Thyroid gland (tissue), 4 donors: ENCODE measurements around the gene PSPN. TPM values are rescaled to one million over a fixed set of nuclear protein-coding genes. Genes with fewer than 3 reads are reported as not detected.

Experiments used
- DNase-seq, 2 donors: peaks; one replicate each; pipeline ENCODE4 v3.0.0-alpha.2; 2019
- H3K27ac ChIP-seq, 3 donors: fragments of 200-600 bp; sonication (generic); 1 replicate in 2 of 3; 2 replicates in 1 of 3; pipeline ENCODE4 v1.5.1; 2016 to 2019; ENCODE audit warnings: mild to moderate bottlenecking in 1 of 3, moderate library complexity in 1 of 3
- H3K27me3 ChIP-seq: fragments of 200-600 bp; sonication (generic); one replicate; pipeline ENCODE4 v1.5.1; 2019
- H3K36me3 ChIP-seq, 2 donors: fragments of 200-600 bp; sonication (generic); one replicate each; pipeline ENCODE4 v1.5.1; 2016 to 2019
- H3K4me1 ChIP-seq, 2 donors: fragments of 200-600 bp; sonication (generic); one replicate each; pipeline ENCODE4 v1.5.1; 2017 to 2019
- H3K4me3 ChIP-seq, 3 donors: fragments of 200-600 bp; sonication (generic); replicated peaks in 1 of 3; 1 replicate in 2 of 3; 2 replicates in 1 of 3; pipeline ENCODE4 v1.5.1; 2016; ENCODE audit warnings: mild to moderate bottlenecking in 1 of 3
- H3K9me3 ChIP-seq: fragments of 200-600 bp; sonication (generic); one replicate; pipeline ENCODE4 v1.5.1; 2017
- CTCF ChIP-seq, 6 experiments: fragments of 200-600 bp in 3 of 6; fragments of 450-650 bp in 3 of 6; sonication (generic) in 3 of 6; IDR thresholded peaks; one replicate each; pipeline ENCODE4 v1.5.1; 2016 to 2019; ENCODE audit warnings: antibody characterized with exemption in 6 of 6, mild to moderate bottlenecking in 2 of 6, inconsistent platforms in 1 of 6, moderate library complexity in 1 of 6
- POLR2A ChIP-seq, 2 donors: fragments of 450-650 bp; IDR thresholded peaks; one replicate each; pipeline ENCODE4 v1.6.1; 2017; ENCODE audit warnings: antibody characterized with exemption in 2 of 2, mild to moderate bottlenecking in 2 of 2, moderate library complexity in 1 of 2
- WGBS, 2 donors: methylation state at CpG; one replicate each; pipeline ENCODE4 v1.1.5; 2017; 5-methylcytosine and 5-hydroxymethylcytosine counted together
- intact Hi-C: fragments of 100-400 bp; cut with DNase I; formaldehyde crosslinking; loops from one replicate; pipeline ENCODE4 v1.15.1; 2023
- total RNA-seq, 4 donors: library from RNA; depleted of rRNA; stranded (reverse); fragments of >200 nt; gene quantifications; one replicate each; pipeline ENCODE4 v1.2.3, GENCODE V29; 2016

PSPN gene
- total RNA-seq, 4 donors from 2014 or later, result 1.1 to 6.7 (median 2.6) TPM

- no peak overlapping the region for H3K4me3 ChIP-seq
- H3K27me3 ChIP-seq, result no peaks in the 10 kb centered on the region
- H3K27ac ChIP-seq, result no peak overlapping the region
- TF ChIP-seq POLR2A (IDR thresholded peaks at IDR 0.05) (no peak), CTCF (IDR thresholded peaks at IDR 0.05) (no peak)
- intact Hi-C loops, result loop anchor here (10.0 kb wide), 1 partner anchor 47 kb away; the partner anchor contains the start of genes ALKBH7 and PSPN
- WGBS, 2 donors, result 80 to 88% methylated on average over 13 to 17 of the region's 20 CpGs
- no peaks in the 10 kb centered on the region for H3K9me3 ChIP-seq
- DNase-seq, result no peak
- peaks cover 48 to 50% of the 10 kb centered on the region in 2 donors for H3K36me3 ChIP-seq
- peaks cover 12 to 24% of the 10 kb centered on the region in 2 donors for H3K4me1 ChIP-seq
These were observed 45.6 kb upstream of the PSPN start for GRCh38 chr19:6421075-6422014.

DNA sequence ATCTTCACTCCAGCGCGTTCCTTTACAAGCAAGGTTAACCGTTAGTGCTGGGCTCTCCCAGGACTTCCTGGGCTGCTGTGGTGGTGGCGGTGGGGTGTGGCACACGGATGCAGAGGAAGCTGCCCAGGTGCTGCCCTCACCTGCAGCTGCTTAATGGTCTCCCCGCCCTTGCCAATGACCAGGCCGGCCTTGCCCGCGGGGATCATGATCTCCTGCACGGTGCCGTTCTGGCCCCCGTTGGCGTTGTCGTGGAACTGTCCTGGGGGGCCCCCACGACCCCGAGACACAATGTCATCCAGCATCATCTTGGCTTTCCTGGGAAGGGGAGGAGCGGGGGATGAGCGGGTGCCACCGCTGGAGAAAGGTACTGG lies 42.8 kb upstream of the PSPN start:
- H3K27ac ChIP-seq, result no peak overlapping the region
- DNase-seq, result no peak
- peaks cover 71 to 76% of the 10 kb centered on the region in 2 donors for H3K36me3 ChIP-seq
- no peaks in the 10 kb centered on the region for H3K27me3 ChIP-seq
- intact Hi-C loops, result no loop called here
- no peak overlapping the region for H3K4me3 ChIP-seq
- TF ChIP-seq CTCF (IDR thresholded peaks at IDR 0.05) (no peak), POLR2A (IDR thresholded peaks at IDR 0.05) (no peak)
- no peaks in the 10 kb centered on the region for H3K9me3 ChIP-seq
- WGBS, 2 donors, result 90 to 96% methylated on average over 3 to 8 of the region's 19 CpGs
- H3K4me1 ChIP-seq, result peaks cover 14 to 26% of the 10 kb centered on the region in 2 donors

GRCh38 chr19:6417713-6418561 lies 42.2 kb upstream of the PSPN start:
- intact Hi-C loops, result no loop called here
- H3K4me3 ChIP-seq, result no peak overlapping the region
- DNase-seq, result peak in 1 of 2 donors; percentile 20
- peaks cover 14 to 24% of the 10 kb centered on the region in 2 donors for H3K4me1 ChIP-seq
- H3K9me3 ChIP-seq, result no peaks in the 10 kb centered on the region
- H3K27ac ChIP-seq, result no peak overlapping the region
- no peaks in the 10 kb centered on the region for H3K27me3 ChIP-seq
- H3K36me3 ChIP-seq, result peaks cover 71 to 76% of the 10 kb centered on the region in 2 donors
- 87 to 92% methylated on average over 16 to 24 of the region's 33 CpGs for WGBS, 2 donors
- TF ChIP-seq CTCF (IDR thresholded peaks at IDR 0.05), result peak in 1 of 6 experiments; percentile 28
- TF ChIP-seq POLR2A (IDR thresholded peaks at IDR 0.05), result no peak

DNA sequence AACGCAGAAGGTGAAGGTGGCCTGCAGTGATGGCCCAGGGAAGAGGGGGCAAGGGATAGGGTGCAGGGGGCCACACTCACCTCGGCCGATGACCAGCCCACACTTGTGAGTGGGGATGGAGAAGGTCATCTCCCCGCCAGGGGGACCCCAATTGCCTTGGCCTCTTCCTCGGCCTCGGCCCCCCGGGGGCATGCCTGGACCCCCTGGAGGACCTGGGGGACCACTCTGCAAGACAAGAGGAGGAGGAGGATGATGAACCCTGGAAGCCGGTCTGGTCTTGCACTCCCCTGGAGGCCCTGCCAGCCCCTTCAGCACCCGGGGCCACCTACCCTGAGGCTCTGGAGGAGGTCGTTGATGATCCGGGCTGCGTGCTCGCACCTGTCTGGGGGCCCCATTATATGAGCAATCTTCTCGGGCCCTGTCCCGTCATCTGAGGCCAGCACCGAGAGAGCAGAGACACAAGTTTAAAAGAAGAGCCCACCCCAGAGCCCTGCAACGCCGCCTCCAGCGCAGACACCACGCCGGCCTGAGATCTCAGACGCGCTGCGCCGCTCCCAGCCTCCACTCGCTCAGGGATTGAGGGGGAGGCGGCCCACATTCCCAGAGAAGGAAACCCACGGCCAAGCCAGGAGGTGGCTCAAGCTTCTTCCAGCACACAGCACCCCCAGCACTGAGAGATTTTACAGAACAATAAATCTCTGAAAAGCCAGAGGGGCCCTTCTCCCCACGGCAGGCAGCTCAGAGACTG lies 41.1 kb upstream of the PSPN start:
- peaks cover 19 to 21% of the 10 kb centered on the region in 2 donors for H3K4me1 ChIP-seq
- no peak for DNase-seq
- H3K27ac ChIP-seq, result no peak overlapping the region
- no peak overlapping the region for H3K4me3 ChIP-seq
- H3K9me3 ChIP-seq, result no peaks in the 10 kb centered on the region
- 93 to 96% methylated on average over 21 to 24 of the region's 29 CpGs for WGBS, 2 donors
- intact Hi-C loops, result no loop called here
- TF ChIP-seq POLR2A (IDR thresholded peaks at IDR 0.05) (no peak), CTCF (IDR thresholded peaks at IDR 0.05) (no peak)
- H3K27me3 ChIP-seq, result no peaks in the 10 kb centered on the region
- H3K36me3 ChIP-seq, result peaks cover 70 to 76% of the 10 kb centered on the region in 2 donors
